HepG2 (cell line): ENCODE results near the gene SEC63. TPM values are rescaled to one million over a fixed set of nuclear protein-coding genes. Genes with fewer than 3 reads are reported as not detected.

ENCODE experiments used
- ASH2L ChIP-seq: fragments of 300-600, 200-600 bp; sonication (generic); IDR thresholded peaks from 2 replicates; pipeline ENCODE4 v1.7.0; 2017; ENCODE audit warnings: low read depth, mild to moderate bottlenecking, moderate library complexity, mixed read lengths, low read length; ENCODE audit not compliant: insufficient read length
- BHLHE40 ChIP-seq: IDR thresholded peaks from 2 replicates; pipeline ENCODE4 v1.6.1; 2011; ENCODE audit warnings: low read length, improper control_type of control experiment
- CAMTA2 ChIP-seq: sonication (generic); formaldehyde crosslinking; IDR thresholded peaks from 2 replicates; pipeline ENCODE4 v1.4.0; 2020; ENCODE audit warnings: mild to moderate bottlenecking, missing genetic modification reagents, borderline replicate concordance
- ETV5 ChIP-seq: IDR thresholded peaks from 2 replicates; pipeline ENCODE4 v1.6.1; 2018; ENCODE audit warnings: missing biosample characterization, missing genetic modification reagents, inconsistent platforms, borderline replicate concordance
- FLYWCH1 ChIP-seq: sonication (generic); formaldehyde crosslinking; IDR thresholded peaks from 2 replicates; pipeline ENCODE4 v1.8.1; 2023; ENCODE audit warnings: mild to moderate bottlenecking, missing genetic modification reagents
- KAT7 ChIP-seq: IDR thresholded peaks from 2 replicates; pipeline ENCODE4 v1.6.1; 2018; ENCODE audit warnings: borderline replicate concordance, missing compliant biosample characterization
- KDM3A ChIP-seq: IDR thresholded peaks from 2 replicates; pipeline ENCODE4 v1.6.1; 2018; ENCODE audit warnings: low read depth, missing compliant biosample characterization
- KLF16 ChIP-seq, 2 experiments: sonication (generic) in 1 of 2; formaldehyde crosslinking in 1 of 2; IDR thresholded peaks; 2 replicates each; pipeline versions ENCODE4 v1.6.1 to v1.8.0; 2016 to 2023; ENCODE audit warnings: missing genetic modification reagents in 2 of 2, missing compliant biosample characterization in 1 of 2
- KMT2A ChIP-seq: sonication (generic); formaldehyde crosslinking; IDR thresholded peaks from 2 replicates; pipeline ENCODE4 v1.4.0; 2020; ENCODE audit warnings: missing genetic modification reagents
- NCOA2 ChIP-seq: sonication (generic); formaldehyde crosslinking; IDR thresholded peaks from 2 replicates; pipeline ENCODE4 v1.8.0; 2022; ENCODE audit warnings: inconsistent platforms
- NFATC3 ChIP-seq: sonication (generic); formaldehyde crosslinking; IDR thresholded peaks from 2 replicates; pipeline ENCODE4 v1.5.1; 2020; ENCODE audit warnings: mild to moderate bottlenecking, missing genetic modification reagents
- NR2F2 ChIP-seq: IDR thresholded peaks from 2 replicates; pipeline ENCODE4 v1.6.1; 2012; ENCODE audit warnings: low read depth, inconsistent platforms, borderline replicate concordance
- PBX2 ChIP-seq: IDR thresholded peaks from 2 replicates; pipeline ENCODE4 v1.6.1; 2016; ENCODE audit warnings: control low read depth
- RAD51 ChIP-seq: fragments of 450-650 bp; IDR thresholded peaks from 2 replicates; pipeline ENCODE4 v1.6.1; 2016; ENCODE audit warnings: borderline replicate concordance
- TOPORS ChIP-seq: sonication (generic); formaldehyde crosslinking; IDR thresholded peaks from 2 replicates; pipeline ENCODE4 v1.8.0; 2023; ENCODE audit warnings: mild to moderate bottlenecking, missing genetic modification reagents
- ZBTB43 ChIP-seq: sonication (generic); formaldehyde crosslinking; conservative IDR thresholded peaks from 2 replicates; pipeline ENCODE4 v1.4.0; 2020; ENCODE audit warnings: missing genetic modification reagents
- ZEB1 ChIP-seq: IDR thresholded peaks from 2 replicates; pipeline ENCODE4 v1.6.1; 2012; ENCODE audit warnings: mild to moderate bottlenecking, low read depth, inconsistent platforms; ENCODE audit not compliant: insufficient replicate concordance
- ZFP82 ChIP-seq: sonication (generic); formaldehyde crosslinking; IDR thresholded peaks from 2 replicates; pipeline ENCODE4 v1.5.1; 2020; ENCODE audit warnings: mild to moderate bottlenecking, missing genetic modification reagents, borderline replicate concordance
- ZNF101 ChIP-seq: sonication (generic); formaldehyde crosslinking; IDR thresholded peaks from 2 replicates; pipeline ENCODE4 v1.4.0; 2020; ENCODE audit warnings: mild to moderate bottlenecking, low read depth, missing genetic modification reagents, borderline replicate concordance
- ZNF30 ChIP-seq: sonication (generic); formaldehyde crosslinking; IDR thresholded peaks from 2 replicates; pipeline ENCODE4 v1.5.0; 2020; ENCODE audit warnings: mild to moderate bottlenecking, missing genetic modification reagents
- ZNF350 ChIP-seq: sonication (generic); formaldehyde crosslinking; IDR thresholded peaks from 2 replicates; pipeline ENCODE4 v1.4.0; 2020; ENCODE audit warnings: mild to moderate bottlenecking, low read depth, missing genetic modification reagents, borderline replicate concordance
- ZNF367 ChIP-seq: sonication (generic); formaldehyde crosslinking; IDR thresholded peaks from 2 replicates; pipeline ENCODE4 v1.4.0; 2020; ENCODE audit warnings: missing genetic modification reagents, borderline replicate concordance
- ZNF543 ChIP-seq: sonication (generic); formaldehyde crosslinking; IDR thresholded peaks from 2 replicates; pipeline ENCODE4 v1.4.0; 2020; ENCODE audit warnings: mild to moderate bottlenecking, missing genetic modification reagents
- ZNF737 ChIP-seq: sonication (generic); formaldehyde crosslinking; IDR thresholded peaks from 2 replicates; pipeline ENCODE4 v1.5.0; 2020; ENCODE audit warnings: missing genetic modification reagents, mild to moderate bottlenecking, borderline replicate concordance
- ZNF772 ChIP-seq: sonication (generic); formaldehyde crosslinking; IDR thresholded peaks from 2 replicates; pipeline ENCODE4 v1.5.0; 2020; ENCODE audit warnings: mild to moderate bottlenecking, missing genetic modification reagents
- ZSCAN9 ChIP-seq: IDR thresholded peaks from 2 replicates; pipeline ENCODE4 v1.6.1; 2016; ENCODE audit warnings: borderline replicate concordance
- polyA plus RNA-seq, 8 experiments: library from polyadenylated mRNA; depleted of rRNA in 3 of 8; stranded (reverse) in 7 of 8; unstranded in 1 of 8; fragments of >200 nt; fragmentation: Illumina TruSeq in 4 of 8; extraction: Trizol in 4 of 8; gene quantifications; 2 replicates each; pipeline versions ENCODE4 v1.2.1 to v1.2.3, GENCODE V29; 2011 to 2016; ENCODE audit warnings: low read depth in 4 of 8, missing spikeins in 1 of 8, mixed read lengths in 1 of 8; ENCODE audit not compliant: insufficient read depth in 1 of 8
- total RNA-seq, 5 experiments: library from RNA; depleted of rRNA; stranded (reverse); fragments of >200 nt; fragmentation: Illumina TruSeq; extraction: Trizol; gene quantifications; 2 replicates each; pipeline ENCODE4 v1.2.3, GENCODE V29; 2016; ENCODE audit warnings: low read depth in 1 of 5
- TF ChIP-seq, protein P1 (sequence below): sonication (generic); formaldehyde crosslinking; IDR thresholded peaks from 2 replicates; pipeline ENCODE4 v1.5.1; 2020; ENCODE audit warnings: missing genetic modification reagents, mild to moderate bottlenecking, borderline replicate concordance
- TF ChIP-seq, protein P2 (sequence below): sonication (generic); formaldehyde crosslinking; IDR thresholded peaks from 2 replicates; pipeline ENCODE4 v1.4.0; 2020; ENCODE audit warnings: missing genetic modification reagents; ENCODE audit errors: not compliant biosample characterization

SEC63 gene
- total and polyA plus RNA-seq, 2 of the 13 experiments (the other 11 are each of a cell fraction or from before 2014, with no cell fraction given): 20.2 to 45.9 TPM

- TF ChIP-seq ZNF367 (CRISPR knock-in tag) (no peak), FLYWCH1 (CRISPR knock-in tag) (no peak), PBX2 (CRISPR knock-in tag) (no peak), ZNF737 (CRISPR knock-in tag) (no peak), NFATC3 (CRISPR knock-in tag) (no peak), ETV5 (CRISPR knock-in tag) (no peak), ASH2L (peak; percentile 19), NR2F2 (peak; percentile 59; the same call in 1 of the 2 replicates), KAT7 (no peak), ZBTB43 (CRISPR knock-in tag) (0 out of 2 replicates have a peak, but pooled peaks have one; percentile 22), KDM3A (CRISPR knock-in tag) (no peak), NCOA2 (CRISPR knock-in tag) (peak; percentile 78), ZNF30 (CRISPR knock-in tag) (no peak), BHLHE40 (peak; percentile 82), TOPORS (no peak), CAMTA2 (CRISPR knock-in tag) (no peak), ZNF101 (no peak), ZFP82 (CRISPR knock-in tag) (no peak), ZEB1 (peak; percentile 24), ZSCAN9 (0 out of 2 replicates have a peak, but pooled peaks have one; percentile 17), KMT2A (CRISPR knock-in tag) (no peak), ZNF772 (peak; percentile 61; the same call in 1 of the 2 replicates), RAD51 (no peak), ZNF543 (CRISPR knock-in tag) (0 out of 2 replicates have a peak, but pooled peaks have one; percentile 57), KLF16 (CRISPR knock-in tag; IDR thresholded peaks at IDR 0.05) (no peak), ZNF350 (CRISPR knock-in tag) (no peak)
- TF ChIP-seq, protein P1, sequence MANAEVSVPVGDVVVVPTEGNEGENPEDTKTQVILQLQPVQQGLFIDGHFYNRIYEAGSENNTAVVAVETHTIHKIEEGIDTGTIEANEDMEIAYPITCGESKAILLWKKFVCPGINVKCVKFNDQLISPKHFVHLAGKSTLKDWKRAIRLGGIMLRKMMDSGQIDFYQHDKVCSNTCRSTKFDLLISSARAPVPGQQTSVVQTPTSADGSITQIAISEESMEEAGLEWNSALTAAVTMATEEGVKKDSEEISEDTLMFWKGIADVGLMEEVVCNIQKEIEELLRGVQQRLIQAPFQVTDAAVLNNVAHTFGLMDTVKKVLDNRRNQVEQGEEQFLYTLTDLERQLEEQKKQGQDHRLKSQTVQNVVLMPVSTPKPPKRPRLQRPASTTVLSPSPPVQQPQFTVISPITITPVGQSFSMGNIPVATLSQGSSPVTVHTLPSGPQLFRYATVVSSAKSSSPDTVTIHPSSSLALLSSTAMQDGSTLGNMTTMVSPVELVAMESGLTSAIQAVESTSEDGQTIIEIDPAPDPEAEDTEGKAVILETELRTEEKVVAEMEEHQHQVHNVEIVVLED (CRISPR knock-in tag): no peak
- TF ChIP-seq, protein P2, sequence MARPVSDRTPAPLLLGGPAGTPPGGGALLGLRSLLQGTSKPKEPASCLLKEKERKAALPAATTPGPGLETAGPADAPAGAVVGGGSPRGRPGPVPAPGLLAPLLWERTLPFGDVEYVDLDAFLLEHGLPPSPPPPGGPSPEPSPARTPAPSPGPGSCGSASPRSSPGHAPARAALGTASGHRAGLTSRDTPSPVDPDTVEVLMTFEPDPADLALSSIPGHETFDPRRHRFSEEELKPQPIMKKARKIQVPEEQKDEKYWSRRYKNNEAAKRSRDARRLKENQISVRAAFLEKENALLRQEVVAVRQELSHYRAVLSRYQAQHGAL (CRISPR knock-in tag): no peak
These were observed 43.8 kb upstream of the SEC63 start (continued) for GRCh38 chr6:108001696-108002231.
